SK-N-SH (cell line): Measurements from ENCODE around the gene COL4A2. TPM values are rescaled to one million over a fixed set of nuclear protein-coding genes. Genes with fewer than 3 reads are reported as not detected.

ENCODE experiments used
- CTCF ChIA-PET: fragments of 300-600, 350-600 bp; formaldehyde crosslinking; extraction: SDS; loops from one replicate; lab custom pipeline; 2021; lab: Yijun Ruan, JAX
- POLR2A ChIA-PET: fragments of 350-600 bp; sonication (Branson Sonifier 250); formaldehyde crosslinking; extraction: SDS; loops from one replicate; lab custom pipeline; 2020; ENCODE audit warnings: antibody characterized with exemption, inconsistent platforms; lab: Yijun Ruan, JAX
- DNase-seq: peaks from one replicate; pipeline ENCODE4 v3.0.0; 2012
- H2AFZ ChIP-seq: fragments of 200-600 bp; sonication (generic); 2 replicates; pipeline ENCODE4 v1.8.1; 2016; ENCODE audit warnings: antibody characterized with exemption, mild to moderate bottlenecking, low read depth
- H3F3A ChIP-seq: fragments of 200-600 bp; sonication (generic); replicated peaks from 2 replicates; pipeline ENCODE3; 2016; ENCODE audit warnings: antibody characterized with exemption, mild to moderate bottlenecking; ENCODE audit not compliant: insufficient read depth
- H3K27ac ChIP-seq, 2 experiments: fragments of 200-500 bp in 1 of 2; fragments of 200-600 bp in 1 of 2; sonication (Bioruptor generic) in 1 of 2; sonication (generic), shearing (Covaris generic) in 1 of 2; 2 replicates each; pipeline versions ENCODE4 v1.5.1 to v1.6.1; 2014 to 2016; ENCODE audit warnings: low read depth in 2 of 2, inconsistent platforms in 1 of 2, low read length in 1 of 2, mild to moderate bottlenecking in 1 of 2, mixed read lengths in 1 of 2
- H3K27me3 ChIP-seq: fragments of 200-600 bp; sonication (generic), shearing (Covaris generic); 2 replicates; pipeline ENCODE4 v1.6.1; 2016; ENCODE audit warnings: mixed run types; ENCODE audit not compliant: insufficient read depth
- H3K36me3 ChIP-seq, 2 experiments: fragments of 200-500 bp in 1 of 2; fragments of 200-600 bp in 1 of 2; sonication (Bioruptor generic) in 1 of 2; sonication (generic) in 1 of 2; replicated peaks in 1 of 2; 2 replicates each; pipeline versions ENCODE3 to v1.5.1; 2014 to 2016; ENCODE audit warnings: low read length in 1 of 2, mild to moderate bottlenecking in 1 of 2; ENCODE audit not compliant: insufficient read depth in 2 of 2, control insufficient read depth in 1 of 2
- H3K4me1 ChIP-seq, 2 experiments: fragments of 200-500 bp in 1 of 2; fragments of 200-600 bp in 1 of 2; sonication (Bioruptor generic) in 1 of 2; sonication (generic), shearing (Covaris generic) in 1 of 2; 2 replicates each; pipeline versions ENCODE4 v1.5.1 to v1.6.1; 2014 to 2016; ENCODE audit warnings: low read depth in 1 of 2, low read length in 1 of 2, mixed run types in 1 of 2; ENCODE audit not compliant: insufficient read depth in 2 of 2, control insufficient read depth in 1 of 2
- H3K4me2 ChIP-seq: fragments of 200-600 bp; sonication (generic), shearing (Covaris generic); 2 replicates; pipeline ENCODE4 v1.6.1; 2017; ENCODE audit warnings: mixed run types
- H3K4me3 ChIP-seq, 2 experiments: fragments of 200-500 bp in 1 of 2; fragments of 200-600 bp in 1 of 2; sonication (Bioruptor generic) in 1 of 2; sonication (generic), shearing (Covaris generic) in 1 of 2; 2 replicates each; pipeline versions ENCODE4 v1.5.1 to v1.8.1; 2014 to 2016; ENCODE audit warnings: low read depth in 2 of 2, inconsistent platforms in 1 of 2, low read length in 1 of 2, mild to moderate bottlenecking in 1 of 2, mixed read lengths in 1 of 2, moderate library complexity in 1 of 2
- H3K79me2 ChIP-seq: fragments of 200-600 bp; sonication (generic); 2 replicates; pipeline ENCODE4 v1.8.1; 2017; ENCODE audit warnings: mild to moderate bottlenecking; ENCODE audit not compliant: insufficient read depth
- H3K9ac ChIP-seq: fragments of 200-600 bp; sonication (generic); 2 replicates; pipeline ENCODE4 v1.6.1; 2017; ENCODE audit warnings: mixed run types
- H3K9me2 ChIP-seq: fragments of 200-600 bp; sonication (generic); 2 replicates; pipeline ENCODE4 v1.6.1; 2017; ENCODE audit warnings: mixed run types
- H3K9me3 ChIP-seq: fragments of 200-600 bp; sonication (generic); 2 replicates; pipeline ENCODE4 v1.6.1; 2017; ENCODE audit warnings: mixed run types, mild to moderate bottlenecking, moderate library complexity
- H4K20me1 ChIP-seq: fragments of 200-600 bp; sonication (generic); 2 replicates; pipeline ENCODE4 v1.6.1; 2017; ENCODE audit warnings: mild to moderate bottlenecking, mixed run types; ENCODE audit not compliant: insufficient read depth
- CHD2 ChIP-seq: fragments of 150-350 bp; IDR thresholded peaks from 2 replicates; pipeline ENCODE4 v1.6.1; 2018; ENCODE audit warnings: low read length; ENCODE audit not compliant: partially characterized antibody
- ELF1 ChIP-seq: IDR thresholded peaks from 2 replicates; pipeline ENCODE4 v1.4.0; 2012
- EP300 ChIP-seq, 2 experiments: IDR thresholded peaks; 2 replicates each; pipeline versions ENCODE4 v1.4.0 to v1.6.1; 2012; ENCODE audit warnings: borderline replicate concordance in 1 of 2, low read depth in 1 of 2, low read length in 1 of 2
- EZH2phosphoT487 ChIP-seq: fragments of 200-600 bp; sonication (generic); IDR thresholded peaks from 2 replicates; pipeline ENCODE4 v1.6.1; 2017; ENCODE audit warnings: low read depth, mixed run types, mild to moderate bottlenecking, antibody characterized with exemption, moderate library complexity, borderline replicate concordance
- FOSL2 ChIP-seq: IDR thresholded peaks from 2 replicates; pipeline ENCODE4 v1.4.0; 2012; ENCODE audit warnings: low read depth, mild to moderate bottlenecking, moderate library complexity, borderline replicate concordance
- MEF2A ChIP-seq: IDR thresholded peaks from 2 replicates; pipeline ENCODE4 v1.4.0; 2012; ENCODE audit warnings: low read depth, borderline replicate concordance
- MXI1 ChIP-seq: IDR thresholded peaks from 2 replicates; pipeline ENCODE4 v1.6.1; 2012; ENCODE audit warnings: mild to moderate bottlenecking, low read depth, low read length, improper control_type of control experiment
- RCOR1 ChIP-seq: fragments of 150-350 bp; IDR thresholded peaks from 2 replicates; pipeline ENCODE4 v1.6.1; 2017; ENCODE audit warnings: antibody characterized with exemption, low read length
- SIN3A ChIP-seq: IDR thresholded peaks from 2 replicates; pipeline ENCODE4 v1.6.1; 2012; ENCODE audit warnings: low read depth, mild to moderate bottlenecking, low read length, moderate library complexity, borderline replicate concordance
- SMC3 ChIP-seq: IDR thresholded peaks from 2 replicates; pipeline ENCODE4 v1.6.1; 2012; ENCODE audit warnings: low read depth, low read length, improper control_type of control experiment
- TAF1 ChIP-seq: IDR thresholded peaks from 2 replicates; pipeline ENCODE4 v1.6.1; 2012; ENCODE audit warnings: low read depth, mild to moderate bottlenecking, low read length, moderate library complexity, borderline replicate concordance
- TCF12 ChIP-seq: IDR thresholded peaks from 2 replicates; pipeline ENCODE4 v1.4.0; 2012
- WGBS: methylation state at CpG from one replicate; pipeline ENCODE4 v1.1.6; 2017; ENCODE audit warnings: low lambda C conversion rate; 5-methylcytosine and 5-hydroxymethylcytosine counted together
- polyA plus RNA-seq, 3 experiments: library from polyadenylated mRNA; depleted of rRNA; stranded (reverse); fragments of >200 nt; gene quantifications; 2 replicates each; pipeline ENCODE4 v1.2.3, GENCODE V29; 2012
- TF ChIP-seq, protein P1 (sequence below): IDR thresholded peaks from 2 replicates; pipeline ENCODE4 v1.4.0; 2012; ENCODE audit warnings: low read depth
- TF ChIP-seq, protein P2 (sequence below): fragments of 200-600 bp; sonication (generic); IDR thresholded peaks from 2 replicates; pipeline ENCODE4 v1.6.1; 2017; ENCODE audit warnings: antibody characterized with exemption, mild to moderate bottlenecking, moderate library complexity

COL4A2 gene
- polyA plus RNA-seq, 1 of the 3 experiments (the other 2 are of a cell fraction): 137 TPM

DNA sequence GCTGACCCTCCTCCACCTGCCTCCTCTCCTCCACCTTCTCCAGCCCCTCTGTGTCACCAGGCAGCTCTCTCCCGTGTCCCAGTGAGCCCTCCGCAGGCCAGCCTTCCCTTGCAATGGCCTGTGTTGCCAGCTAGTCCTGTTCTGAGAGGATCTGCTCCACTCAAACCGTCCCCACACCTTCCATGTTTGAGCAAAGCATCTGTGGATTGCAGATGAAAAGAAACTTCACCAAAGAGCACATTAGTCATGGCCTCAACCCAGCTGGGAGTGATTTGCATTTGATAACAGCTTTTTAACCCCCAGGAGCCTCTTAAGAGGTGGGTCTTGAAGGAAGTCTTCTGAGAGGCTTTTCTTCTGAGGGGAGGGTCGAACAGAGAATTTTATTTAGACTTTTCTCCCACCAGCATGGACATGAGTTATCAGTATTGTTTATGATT, 72.8 kb downstream of the COL4A2 start:
- Histone ChIP-seq H3K27ac (peak overlapping the region in 1 of 2 experiments; percentile 48; a peak in 2 of 4 replicates), H3K36me3 (peaks cover 0 to 7% of the 10 kb centered on the region in 2 experiments), H2AFZ (no peak overlapping the region), H3K9ac (no peak overlapping the region), H3K4me1 (peaks cover 9 to 20% of the 10 kb centered on the region in 2 experiments; a peak in 3 of 4 replicates), H3K9me2 (no peaks in the 10 kb centered on the region), H3K27me3 (no peaks in the 10 kb centered on the region), H3F3A (peaks cover 18% of the 10 kb centered on the region), H3K4me2 (0 out of 2 replicates have a peak overlapping the region, but pooled peaks have one; percentile 6), H3K79me2 (peaks cover 80% of the 10 kb centered on the region; the same call in 1 of the 2 replicates), H3K4me3 (no peak overlapping the region), H4K20me1 (no peaks in the 10 kb centered on the region)
- no peak for DNase-seq
- 73% methylated on average over 4 of the region's 4 CpGs for WGBS
- ChIA-PET POLR2A (no interaction called here), CTCF (interaction anchor here (0.8 to 1.6 kb wide), 2 partner anchors 19 to 133 kb away, joined by 3 to 4 read pairs; no protein-coding TSS in a partner anchor)
- TF ChIP-seq CHD2 (no peak), TCF12 (peak; percentile 54)
- TF ChIP-seq, all 33 proteins: peak for 1
- no peaks in the 10 kb centered on the region for H3K9me3 ChIP-seq

DNA sequence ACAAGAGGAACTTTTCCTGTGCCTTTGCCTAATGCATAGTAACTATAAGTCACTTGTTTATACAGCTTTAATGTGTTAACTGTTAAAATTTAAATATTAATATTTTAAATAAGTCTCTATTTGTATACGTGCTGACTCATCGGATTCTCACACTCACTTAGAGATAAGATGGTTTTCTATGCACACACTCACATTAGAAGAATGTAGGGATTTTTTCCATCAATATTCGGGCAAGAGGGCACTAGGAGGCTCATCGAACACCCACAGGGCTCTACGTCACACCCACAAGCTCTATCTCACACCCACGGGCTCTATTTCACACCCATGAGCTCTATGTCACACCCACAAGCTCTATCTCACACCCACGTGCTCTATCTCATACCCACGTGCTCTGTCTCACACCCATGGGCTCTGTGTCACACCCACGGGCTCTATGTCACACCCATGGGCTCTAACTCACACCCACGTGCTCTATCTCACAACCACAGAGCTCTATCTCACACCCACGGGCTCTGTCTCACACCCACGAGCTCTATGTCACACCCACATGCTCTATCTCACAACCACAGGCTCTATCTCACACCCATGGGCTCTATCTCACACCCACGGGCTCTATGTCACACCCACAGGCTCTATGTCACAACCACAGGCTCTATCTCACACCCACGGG, 73.4 kb downstream of the COL4A2 start:
- Histone ChIP-seq H3K9me2 (no peaks in the 10 kb centered on the region), H3F3A (peaks cover 18% of the 10 kb centered on the region), H3K9me3 (no peaks in the 10 kb centered on the region), H3K4me3 (no peak overlapping the region), H3K79me2 (peaks cover 76% of the 10 kb centered on the region; the same call in 1 of the 2 replicates), H3K36me3 (peaks cover 0 to 7% of the 10 kb centered on the region in 2 experiments), H3K27me3 (no peaks in the 10 kb centered on the region), H3K9ac (no peak overlapping the region), H3K27ac (peak overlapping the region in 1 of 2 experiments; percentile 48; a peak in 2 of 4 replicates), H4K20me1 (no peaks in the 10 kb centered on the region), H3K4me2 (0 out of 2 replicates have a peak overlapping the region, but pooled peaks have one; percentile 6), H3K4me1 (peaks cover 9 to 17% of the 10 kb centered on the region in 2 experiments; a peak in 3 of 4 replicates), H2AFZ (no peak overlapping the region)
- no peak for DNase-seq
- 87% methylated on average over 14 of the region's 14 CpGs for WGBS
- TF ChIP-seq, protein P1, sequence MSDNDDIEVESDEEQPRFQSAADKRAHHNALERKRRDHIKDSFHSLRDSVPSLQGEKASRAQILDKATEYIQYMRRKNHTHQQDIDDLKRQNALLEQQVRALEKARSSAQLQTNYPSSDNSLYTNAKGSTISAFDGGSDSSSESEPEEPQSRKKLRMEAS: no peak
- TF ChIP-seq SIN3A (no peak), EZH2phosphoT487 (no peak), MXI1 (no peak), TAF1 (no peak), MEF2A (no peak), SMC3 (no peak), FOSL2 (no peak), ELF1 (no peak), EP300 (IDR thresholded peaks at IDR 0.05; ENCODE audit: borderline replicate concordance in 1 of 2, low read depth in 1 of 2, low read length in 1 of 2) (no peak), RCOR1 (no peak)
- TF ChIP-seq, protein P2, sequence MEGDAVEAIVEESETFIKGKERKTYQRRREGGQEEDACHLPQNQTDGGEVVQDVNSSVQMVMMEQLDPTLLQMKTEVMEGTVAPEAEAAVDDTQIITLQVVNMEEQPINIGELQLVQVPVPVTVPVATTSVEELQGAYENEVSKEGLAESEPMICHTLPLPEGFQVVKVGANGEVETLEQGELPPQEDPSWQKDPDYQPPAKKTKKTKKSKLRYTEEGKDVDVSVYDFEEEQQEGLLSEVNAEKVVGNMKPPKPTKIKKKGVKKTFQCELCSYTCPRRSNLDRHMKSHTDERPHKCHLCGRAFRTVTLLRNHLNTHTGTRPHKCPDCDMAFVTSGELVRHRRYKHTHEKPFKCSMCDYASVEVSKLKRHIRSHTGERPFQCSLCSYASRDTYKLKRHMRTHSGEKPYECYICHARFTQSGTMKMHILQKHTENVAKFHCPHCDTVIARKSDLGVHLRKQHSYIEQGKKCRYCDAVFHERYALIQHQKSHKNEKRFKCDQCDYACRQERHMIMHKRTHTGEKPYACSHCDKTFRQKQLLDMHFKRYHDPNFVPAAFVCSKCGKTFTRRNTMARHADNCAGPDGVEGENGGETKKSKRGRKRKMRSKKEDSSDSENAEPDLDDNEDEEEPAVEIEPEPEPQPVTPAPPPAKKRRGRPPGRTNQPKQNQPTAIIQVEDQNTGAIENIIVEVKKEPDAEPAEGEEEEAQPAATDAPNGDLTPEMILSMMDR: no peak
- CTCF ChIA-PET: interaction anchor here (0.8 to 1.6 kb wide), 3 partner anchors 9 to 133 kb away, joined by 3 to 4 read pairs (median 3); no protein-coding TSS in a partner anchor
- POLR2A ChIA-PET: no interaction called here
